COLO668 (cell line): ENCODE measurements around the gene ACACA.
"Not testable (repeated sequence)": the region's sequence is repeated elsewhere in the genome, so short reads cannot be mapped to it uniquely, and the experiment has no call there.

ENCODE experiments used
- DNase-seq: peaks from one replicate; lab custom pipeline; 2025; ENCODE audit not compliant: unreplicated experiment; lab: John Stamatoyannopoulos, UW

ACACA gene

GRCh38 chr17:37406635-37407461 is at the start of gene ACACA, which contains the start of gene TADA2A:
Gene ACACA (minus strand): TSS chr17:37406836. CDS start chr17:37406299, 537 bp downstream.
Gene TADA2A (plus strand): TSS chr17:37406886. CDS start chr17:37411366, 4,480 bp downstream.
- peak; percentile 87 for DNase-seq

- DNase-seq, result no peak
Measured at GRCh38 chr17:37450112-37450511, 43.5 kb upstream of the ACACA start.

- DNase-seq, result no peak
Measured at GRCh38 chr17:37447641-37448040, 41.0 kb upstream of the ACACA start.

GRCh38 chr17:37446027-37446426 is 39.4 kb upstream of the ACACA start:
- peak; percentile 1 for DNase-seq

GRCh38 chr17:37441369-37442014 is 34.9 kb upstream of the ACACA start:
- DNase-seq, result not testable (repeated sequence)

- no peak for DNase-seq
Measured at GRCh38 chr17:37440424-37440823, 33.8 kb upstream of the ACACA start.

GRCh38 chr17:37438141-37438540 is 31.5 kb upstream of the ACACA start:
- no peak for DNase-seq

- DNase-seq, result no peak
Measured at GRCh38 chr17:37432671-37433070, 26.0 kb upstream of the ACACA start.

- DNase-seq, result no peak
Measured at GRCh38 chr17:37430051-37430627, 23.5 kb upstream of the ACACA start.

- no peak for DNase-seq
Measured at GRCh38 chr17:37429453-37429852, 22.8 kb upstream of the ACACA start.

GRCh38 chr17:37429039-37429438 is 22.4 kb upstream of the ACACA start:
- no peak for DNase-seq

GRCh38 chr17:37425268-37425667 is 18.6 kb upstream of the ACACA start:
- DNase-seq, result no peak

- DNase-seq, result no peak
Measured at GRCh38 chr17:37422971-37423625, 16.5 kb upstream of the ACACA start.

- DNase-seq, result no peak
Measured at GRCh38 chr17:37417852-37418251, 11.2 kb upstream of the ACACA start.

- DNase-seq, result no peak
Measured at GRCh38 chr17:37413875-37414519, 7.4 kb upstream of the ACACA start.

GRCh38 chr17:37410357-37410756 is 3.7 kb upstream of the ACACA start:
- DNase-seq, result no peak

- not testable (repeated sequence) for DNase-seq
Measured at GRCh38 chr17:37408145-37408479, 1.5 kb upstream of the ACACA start.

GRCh38 chr17:37405955-37406634 is 541 bp downstream of the ACACA start:
- no peak for DNase-seq

- peak; percentile 0 for DNase-seq
Measured at GRCh38 chr17:37405522-37405921, 1.1 kb downstream of the ACACA start.

GRCh38 chr17:37400505-37400904 is 6.1 kb downstream of the ACACA start:
- DNase-seq, result no peak
